SHP77 treated with DMSO at 0.1 percent for 48 hours (cell line): ENCODE results near the gene DPP6.

Experiments used
- DNase-seq: peaks from one replicate; lab custom pipeline; 2025; lab: John Stamatoyannopoulos, UW

Gene DPP6

GRCh38 chr7:154412105-154412504, 359.9 kb downstream of the DPP6 start:
- DNase-seq, result no peak

DNA sequence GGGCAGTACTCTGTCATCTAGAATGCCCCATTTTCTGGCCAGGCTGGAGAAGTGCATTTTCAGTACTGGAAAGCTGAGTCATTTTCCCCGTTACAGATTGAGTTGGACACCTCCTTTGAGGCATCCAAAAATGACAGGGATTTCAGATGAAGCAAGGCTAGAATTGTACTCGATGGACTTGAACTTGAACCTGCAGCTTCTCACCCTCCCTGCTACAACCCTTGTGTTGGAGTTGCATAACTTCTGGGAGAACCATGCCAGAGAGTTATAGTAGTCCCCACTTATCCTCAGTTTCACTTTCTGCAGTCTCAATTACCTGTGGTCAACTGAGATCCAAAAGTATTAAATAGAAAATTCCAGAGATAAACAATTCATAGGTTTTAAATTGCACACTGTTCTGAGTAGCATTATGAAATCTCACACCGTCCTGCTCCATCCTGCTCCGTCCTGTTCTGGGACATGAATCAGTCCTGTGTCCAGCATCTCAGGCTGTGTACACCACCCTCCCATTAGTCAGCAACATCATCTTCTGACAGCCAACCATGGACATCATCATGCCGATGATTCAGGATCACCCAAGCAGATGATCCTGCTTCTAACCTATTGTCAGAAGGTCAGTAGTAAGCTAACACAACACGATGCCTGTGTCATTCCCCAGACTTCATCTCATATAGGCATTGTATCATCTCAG, 363.7 kb downstream of the DPP6 start:
- DNase-seq, result no peak

DNA sequence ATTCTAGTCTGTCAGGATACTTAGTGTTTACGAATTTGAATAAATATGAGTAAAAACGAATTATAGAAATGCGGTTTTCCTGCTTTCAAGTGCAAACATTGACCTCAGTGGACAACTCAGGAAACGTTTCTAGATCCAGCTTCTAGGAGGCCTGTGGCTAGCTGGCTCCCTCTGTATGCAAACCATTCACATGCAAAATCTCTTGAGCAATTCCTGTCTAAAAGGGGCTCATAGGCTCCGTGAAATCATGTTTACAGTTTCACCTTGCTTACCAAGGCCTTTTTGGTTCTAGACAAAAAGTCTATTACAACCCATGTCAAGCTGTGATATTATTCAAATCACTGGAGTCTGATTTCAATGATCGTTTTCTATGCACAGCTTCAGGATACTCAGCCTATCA, 364.5 kb downstream of the DPP6 start:
- no peak for DNase-seq

GRCh38 chr7:154419344-154419743, 367.1 kb downstream of the DPP6 start:
- no peak for DNase-seq

DNA sequence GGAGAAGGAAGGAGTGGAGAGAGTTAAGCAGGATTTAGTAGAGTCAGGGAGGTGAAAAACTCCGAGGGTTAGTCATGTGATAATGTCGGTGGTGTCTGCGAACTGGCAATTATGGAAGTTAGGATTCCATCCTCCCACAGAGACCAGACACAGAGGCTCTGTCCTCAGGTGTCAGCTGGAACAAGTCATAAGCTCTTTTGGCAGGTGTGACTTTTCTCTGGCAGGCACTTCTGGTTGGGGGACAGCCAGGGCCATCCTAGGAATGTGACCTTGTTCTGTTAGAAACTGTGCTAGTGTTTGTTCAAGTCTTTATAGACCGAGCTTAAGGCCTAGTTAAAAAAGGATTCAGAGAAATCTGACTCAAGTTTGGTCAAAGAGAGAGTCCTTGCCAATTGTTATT, 371.0 kb downstream of the DPP6 start:
- no peak for DNase-seq

DNA sequence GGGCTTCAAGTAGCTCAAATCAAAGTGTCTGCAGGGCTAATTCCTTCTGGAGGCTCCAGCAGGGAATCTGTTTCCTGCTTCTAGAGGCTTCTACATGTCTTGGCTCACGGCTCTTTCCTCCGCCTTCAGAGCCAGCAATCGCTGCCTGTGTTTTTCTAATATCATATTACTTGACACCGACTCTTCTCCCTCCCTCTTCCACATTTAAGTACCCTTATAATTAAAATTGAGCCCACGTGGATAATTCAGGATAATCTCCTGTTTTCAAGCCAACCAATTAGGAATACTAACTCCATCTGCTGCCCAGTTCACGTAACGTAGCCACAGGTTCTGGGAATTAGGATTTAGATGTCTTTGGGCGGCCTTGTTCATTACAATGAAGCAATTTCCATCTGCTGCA, 372.2 kb downstream of the DPP6 start:
- DNase-seq, result no peak

GRCh38 chr7:154425271-154425670, 373.1 kb downstream of the DPP6 start:
- no peak for DNase-seq

GRCh38 chr7:154426778-154427177, 374.6 kb downstream of the DPP6 start:
- no peak for DNase-seq

GRCh38 chr7:154427533-154427932, 375.3 kb downstream of the DPP6 start:
- DNase-seq, result no peak

DNA sequence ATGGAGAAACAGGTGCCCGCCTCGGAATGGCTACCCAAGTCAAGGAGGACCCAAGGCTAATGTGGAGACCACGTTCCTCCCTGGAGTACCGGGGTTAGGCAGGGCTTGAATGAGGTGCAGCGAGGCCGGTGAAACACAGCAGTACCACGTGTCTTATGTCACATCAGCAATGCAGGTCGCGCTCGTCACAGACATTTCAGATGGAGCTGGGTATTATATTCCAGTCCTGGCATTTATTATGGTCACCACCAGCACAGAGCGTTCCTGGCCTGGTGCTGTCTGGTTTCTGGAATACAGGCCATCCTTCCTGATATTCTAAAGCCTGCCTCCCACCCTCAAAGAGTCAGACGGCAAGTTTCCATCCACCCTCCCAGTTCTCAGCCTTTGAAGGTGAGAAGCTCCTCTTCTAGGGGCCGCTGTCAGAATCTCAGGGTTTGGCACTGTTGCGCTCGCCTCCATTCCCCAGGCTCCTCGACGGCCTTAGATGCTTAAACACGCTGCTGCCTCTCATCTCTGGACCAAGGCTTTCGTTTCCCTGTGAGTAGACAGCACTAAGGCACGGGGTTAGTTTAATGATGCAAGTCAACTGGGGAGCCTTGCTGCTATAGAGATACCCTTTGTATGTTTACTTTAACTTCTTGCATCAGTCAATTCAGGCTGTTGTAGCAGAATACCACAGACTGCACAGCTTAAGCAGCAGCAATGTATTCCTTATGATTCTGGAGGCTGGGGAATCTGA, 377.6 kb downstream of the DPP6 start:
- no peak for DNase-seq

GRCh38 chr7:154430640-154431039, 378.4 kb downstream of the DPP6 start:
- DNase-seq, result no peak

DNA sequence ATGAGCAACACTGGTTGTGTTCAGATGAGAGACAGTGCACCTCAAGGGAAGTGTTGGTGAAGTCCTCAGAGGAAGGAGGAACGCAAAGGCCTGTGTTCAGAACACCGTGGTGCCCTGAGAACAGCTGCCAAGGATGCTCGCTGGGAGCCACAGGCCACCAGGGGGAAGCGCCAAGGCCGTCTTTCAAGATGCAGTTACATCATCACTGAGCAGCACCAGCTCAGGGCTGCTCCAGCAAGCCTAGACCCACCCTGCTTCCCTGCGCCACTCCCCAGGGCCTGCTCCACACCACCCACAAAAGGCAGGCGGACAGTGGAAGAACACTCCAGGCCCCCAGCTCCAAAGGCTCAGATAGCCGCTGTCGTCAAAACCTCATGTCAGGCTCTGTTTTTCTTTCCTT, 378.8 kb downstream of the DPP6 start:
- no peak for DNase-seq

DNA sequence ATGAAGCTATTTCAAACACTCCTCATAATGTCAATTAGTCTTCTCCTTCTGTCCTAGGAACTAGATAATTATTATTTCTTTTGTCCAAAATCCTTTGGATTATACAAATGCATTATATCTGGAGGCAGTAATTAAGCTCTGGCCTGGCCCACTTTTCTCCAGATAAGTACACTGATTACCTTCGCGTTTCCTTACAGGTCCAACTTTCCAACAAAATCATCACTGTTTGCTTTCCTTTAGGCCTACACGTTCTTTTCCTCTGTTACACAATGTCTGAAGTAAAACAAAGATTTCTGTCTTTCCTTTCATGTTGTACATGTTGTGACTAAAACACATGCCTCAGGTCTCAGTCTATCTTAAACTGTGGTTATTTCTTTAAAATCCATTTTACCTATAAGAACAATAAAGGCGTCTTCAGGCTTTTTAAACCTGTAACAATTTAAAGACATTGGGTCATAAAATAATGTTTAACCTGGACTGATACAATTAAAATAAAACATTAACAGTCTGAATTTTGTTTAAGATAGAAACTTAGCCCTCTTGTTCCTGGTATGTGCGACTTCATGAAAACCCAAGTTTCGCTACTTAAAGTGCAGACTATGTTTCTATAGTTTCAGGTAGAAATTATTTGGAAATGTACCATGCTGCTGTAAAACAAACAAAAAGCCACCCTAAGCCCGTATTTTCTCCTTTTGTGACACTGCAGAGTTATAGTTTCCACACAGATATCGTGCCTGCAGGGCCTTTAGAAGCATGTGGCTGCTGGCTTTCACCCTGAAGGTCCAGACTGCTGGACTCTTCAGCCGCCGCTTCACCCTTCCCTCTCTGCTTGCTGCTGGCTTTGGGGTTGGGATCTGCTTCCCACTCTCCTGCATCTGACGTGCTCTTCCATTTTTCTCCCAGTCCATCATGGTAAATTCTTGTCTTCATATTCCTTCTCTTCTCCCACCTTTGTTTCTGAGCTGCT, 381.7 kb downstream of the DPP6 start:
- DNase-seq, result no peak

DNA sequence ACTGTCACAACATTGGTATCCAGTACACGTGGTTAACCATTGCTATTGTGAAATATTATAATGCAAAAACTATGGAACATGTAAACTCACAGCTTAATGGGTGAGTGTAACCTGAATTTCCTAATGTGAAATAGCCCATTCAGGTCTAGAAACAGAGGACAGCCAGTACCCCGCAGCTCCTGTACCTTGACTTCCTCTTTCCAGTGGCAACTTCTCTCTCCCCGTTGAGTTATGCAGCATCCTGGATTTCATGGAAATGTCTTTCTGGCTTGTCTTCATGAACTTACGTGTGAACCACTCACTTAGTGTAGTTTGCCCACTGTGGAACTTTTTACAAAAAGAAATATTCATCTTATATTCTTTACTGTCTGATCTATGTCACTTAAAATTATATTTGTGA, 384.4 kb downstream of the DPP6 start:
- no peak for DNase-seq

- no peak for DNase-seq
Measured at GRCh38 chr7:154437234-154437633, 385.0 kb downstream of the DPP6 start.

DNA sequence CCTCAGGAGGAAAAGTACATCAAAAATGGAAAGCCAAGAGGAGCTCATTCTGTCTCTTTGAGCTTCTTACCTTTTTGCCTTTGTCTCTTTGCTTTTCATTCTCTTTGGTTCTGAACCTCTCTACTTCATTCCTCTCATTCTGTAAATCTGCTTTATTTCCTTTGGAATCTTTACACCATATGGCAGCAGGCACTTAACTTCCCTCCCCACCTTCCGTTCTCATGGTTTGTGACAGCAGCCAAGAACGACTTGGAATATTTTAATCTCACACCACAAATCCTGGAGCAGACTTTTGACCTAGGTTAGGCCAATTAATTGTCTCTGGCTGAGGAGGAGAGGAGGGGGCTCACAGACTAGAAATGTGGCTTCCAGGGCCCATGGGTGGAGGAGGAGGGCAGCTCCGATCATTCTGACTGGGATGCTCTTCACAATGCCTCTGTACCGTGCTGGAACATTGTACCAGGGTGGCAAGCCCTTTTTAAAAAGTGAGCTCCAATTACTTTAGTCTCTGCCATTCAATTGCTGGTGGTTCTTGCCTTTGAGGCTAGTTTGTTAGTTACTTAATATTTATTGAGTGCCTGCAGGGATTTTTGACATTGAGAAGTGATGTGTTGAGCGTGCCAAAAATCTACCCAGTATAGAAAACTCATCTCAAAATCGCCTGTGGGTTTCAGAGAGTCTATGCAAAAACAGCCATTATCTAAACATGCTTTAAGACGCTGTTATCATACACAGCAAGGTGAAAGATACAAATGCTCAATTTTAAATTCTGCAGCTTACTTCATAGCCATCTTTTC, 386.6 kb downstream of the DPP6 start:
- no peak for DNase-seq

GRCh38 chr7:154440058-154440457, 387.9 kb downstream of the DPP6 start:
- DNase-seq, result no peak

- DNase-seq, result no peak
Measured at GRCh38 chr7:154440651-154441050, 388.5 kb downstream of the DPP6 start.

GRCh38 chr7:154441811-154442210, 389.6 kb downstream of the DPP6 start:
- no peak for DNase-seq

DNA sequence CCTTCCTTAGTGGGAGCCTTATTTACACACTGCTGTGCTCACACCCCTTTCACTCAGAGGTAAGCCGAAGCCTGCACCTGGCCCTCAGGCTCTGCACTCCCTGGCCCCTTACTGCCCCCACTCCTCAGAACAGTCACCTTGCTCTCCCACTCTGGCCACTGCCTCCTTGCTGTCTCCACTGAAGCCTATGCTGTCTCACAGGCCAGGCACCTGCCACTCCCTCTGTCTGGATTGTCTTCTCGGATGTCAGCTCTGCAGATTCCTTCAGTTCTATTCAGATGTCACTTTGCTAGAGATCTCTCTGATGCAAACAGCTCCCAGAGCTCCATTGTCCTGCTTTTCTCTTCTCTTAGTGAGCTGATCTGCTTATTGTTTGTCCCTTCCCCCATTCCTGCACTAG, 390.7 kb downstream of the DPP6 start:
- DNase-seq, result no peak

DNA sequence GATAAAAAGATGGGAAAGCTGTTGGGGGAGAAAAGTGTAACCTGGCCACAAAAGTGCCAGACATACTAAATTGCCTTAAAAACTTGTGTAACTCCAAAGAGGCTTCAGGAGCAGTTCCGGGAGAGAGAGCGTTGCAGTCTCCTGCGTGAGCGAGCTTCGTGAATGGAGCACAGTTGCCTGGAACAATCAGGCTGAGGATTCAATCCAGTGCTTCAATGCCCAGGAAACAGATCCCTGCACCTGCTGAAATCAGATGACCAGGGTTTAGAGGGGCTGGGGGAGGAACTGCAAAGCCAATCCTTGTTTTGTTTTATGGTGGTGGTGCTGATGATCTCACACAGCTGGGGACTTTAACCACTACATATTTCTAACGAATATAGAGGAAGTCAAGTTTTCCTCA, 398.3 kb downstream of the DPP6 start:
- no peak for DNase-seq
